Ovary (tissue), 3 donors: ENCODE measurements around the gene STARD5.

Experiments
- CTCF ChIP-seq, 3 donors: fragments of 450-650 bp in 2 of 3; fragments of 200-600 bp in 1 of 3; IDR thresholded peaks; one replicate each; pipeline versions ENCODE4 v1.5.1 to v1.8.0; 2016 to 2022; ENCODE audit warnings: antibody characterized with exemption in 3 of 3, mild to moderate bottlenecking in 1 of 3
- POLR2A ChIP-seq: fragments of 450-650 bp; IDR thresholded peaks from one replicate; pipeline ENCODE4 v1.6.1; 2017; ENCODE audit warnings: antibody characterized with exemption, mild to moderate bottlenecking, moderate library complexity
- donor health status: DM: no; HTN: no; CAD: no.

DNA sequence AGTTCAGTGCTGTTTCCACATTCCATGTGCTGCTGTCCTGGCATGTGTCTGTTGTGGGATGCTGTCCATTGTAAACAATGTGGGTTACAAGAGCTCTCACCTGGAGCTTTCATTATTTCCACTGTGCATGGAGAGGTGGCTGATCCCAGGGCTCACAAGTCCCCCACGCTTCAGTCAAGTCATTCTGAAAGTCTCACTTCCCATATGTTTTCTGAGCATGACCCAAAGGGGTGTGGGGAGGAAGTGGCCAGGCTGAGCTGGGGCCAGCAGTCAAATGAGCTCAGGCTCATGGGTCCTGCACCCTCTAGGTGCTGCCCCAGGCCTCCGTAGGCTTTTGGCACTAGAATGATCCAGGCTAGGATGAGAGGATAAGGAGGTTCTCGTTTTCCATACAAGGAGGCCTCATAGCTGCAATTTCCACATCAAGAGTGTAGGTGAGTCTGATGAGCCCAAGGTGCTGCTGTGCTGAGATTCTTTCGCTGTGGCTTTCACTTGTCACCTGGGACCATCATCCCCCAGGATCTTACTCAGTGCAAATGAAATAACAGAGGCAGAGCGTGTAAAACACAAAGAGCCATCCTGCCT is 22.0 kb downstream of the STARD5 start:
- no peak for TF ChIP-seq CTCF (IDR thresholded peaks at IDR 0.05)
- no peak for TF ChIP-seq POLR2A
